ENCODE measurements around the gene CNN2. TPM values are rescaled to one million over a fixed set of nuclear protein-coding genes. Genes with fewer than 3 reads are reported as not detected.

The CNN2 gene
- total RNA-seq, 1 donor from 2014 or later = 226 TPM

DNA sequence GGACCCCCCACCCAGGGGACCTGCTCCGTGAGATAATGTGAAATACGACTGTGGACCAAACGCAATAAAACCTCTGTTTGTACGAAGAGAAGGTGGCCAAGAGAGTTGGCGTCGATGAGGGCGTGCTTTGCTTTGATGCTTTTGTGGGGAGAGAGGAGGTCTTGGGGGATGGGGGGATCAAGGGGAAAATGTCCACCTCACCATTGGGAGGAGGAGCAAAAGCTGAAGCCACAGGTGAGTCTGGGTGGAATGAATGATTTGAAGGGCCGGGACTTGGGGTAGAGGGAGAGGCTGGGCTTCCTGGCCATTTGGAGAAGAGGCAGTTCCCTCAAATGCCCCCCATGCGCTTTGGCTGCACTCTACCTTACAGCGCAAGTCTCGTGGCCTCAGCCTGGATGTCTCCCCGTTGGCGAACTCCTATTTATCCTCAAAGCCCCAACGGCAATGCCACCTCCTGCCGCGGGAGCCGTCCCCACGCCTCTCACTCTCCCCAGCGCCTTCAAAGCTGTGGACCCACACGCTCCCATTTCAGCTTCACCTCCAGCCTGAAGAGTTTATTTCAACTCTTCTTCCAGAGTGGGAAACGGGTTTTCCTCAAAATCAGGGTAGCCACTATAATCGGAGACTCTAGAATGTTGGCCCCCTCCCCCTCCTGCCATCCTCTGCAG, 12.7 kb downstream of the CNN2 start:
- Mint-ChIP-seq H3K9me3 (ENCODE audit: low read depth) (no peaks in the 10 kb centered on the region), H3K4me3 (ENCODE audit: low read depth) (no peak overlapping the region), H3K27me3 (no peaks in the 10 kb centered on the region), H3K27ac (peak overlapping the region; percentile 65), H3K36me3 (ENCODE audit: insufficient read depth) (peaks cover 16% of the 10 kb centered on the region), H3K4me1 (ENCODE audit: low read depth) (peaks cover 7% of the 10 kb centered on the region)
- TF ChIP-seq CTCF (IDR thresholded peaks at IDR 0.05; ENCODE audit: unreplicated experiment) = no peak
- no peak for DNase-seq (ENCODE audit: low spot score, unreplicated experiment)

DNA sequence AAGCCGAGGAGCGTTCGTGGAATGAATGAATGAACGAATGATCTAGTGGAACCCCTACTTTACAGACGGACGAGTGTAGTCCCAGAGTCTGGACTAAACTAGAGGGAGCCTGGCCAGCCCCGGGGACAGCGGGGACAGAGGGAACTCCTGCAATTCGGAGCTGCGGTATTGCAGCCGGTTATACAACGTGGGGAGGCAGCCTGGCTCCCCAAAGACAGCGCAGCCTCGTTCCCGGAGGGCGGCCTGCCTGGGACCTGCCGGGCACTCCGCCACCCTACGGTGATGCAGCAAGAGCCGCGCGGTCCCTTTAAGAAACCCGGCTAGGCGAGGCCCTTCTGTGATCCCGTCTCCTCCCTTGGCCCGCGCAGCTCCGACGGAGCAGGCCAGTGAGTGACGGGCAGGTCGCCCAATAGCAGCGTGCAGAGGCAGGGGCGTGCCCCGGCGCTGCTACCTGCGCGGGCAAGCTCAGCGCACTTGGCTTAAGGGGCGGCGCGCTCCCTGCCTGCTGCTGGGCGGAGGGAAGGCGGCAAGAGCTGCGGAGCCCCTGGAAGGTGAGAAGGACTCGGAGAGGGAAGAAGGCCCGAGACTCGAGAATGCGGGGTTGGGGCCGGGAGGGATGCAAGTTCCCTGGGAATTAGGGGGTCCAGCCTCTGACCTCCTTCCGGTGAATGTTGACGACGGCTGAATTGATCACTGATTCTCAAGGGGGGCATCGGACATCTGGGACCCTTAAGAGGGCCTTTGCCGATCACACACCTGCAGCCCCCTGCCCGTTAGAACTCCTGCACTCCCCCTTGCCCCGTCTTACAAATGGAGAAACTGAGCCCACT, 13.5 kb downstream of the CNN2 start, which contains the start of gene ABCA7:
Gene ABCA7, plus strand, starts transcription at position 462 of the 830 bp plus-strand sequence. CDS start 1,255 bp downstream, outside the sequence.
- TF ChIP-seq CTCF (IDR thresholded peaks at IDR 0.05; ENCODE audit: unreplicated experiment) = no peak
- Mint-ChIP-seq H3K27ac (peak within 1 kb of the TSS; percentile 95), H3K4me1 (ENCODE audit: low read depth) (peaks cover 7% of the 10 kb centered on the region), H3K27me3 (no peaks in the 10 kb centered on the region), H3K9me3 (ENCODE audit: low read depth) (no peaks in the 10 kb centered on the region), H3K36me3 (ENCODE audit: insufficient read depth) (peaks cover 16% of the 10 kb centered on the region), H3K4me3 (ENCODE audit: low read depth) (peak within 1 kb of the TSS; percentile 82)
- DNase-seq (ENCODE audit: low spot score, unreplicated experiment) = peak; percentile 100

- H3K27me3 Mint-ChIP-seq = no peaks in the 10 kb centered on the region
- H3K27ac Mint-ChIP-seq = peak overlapping the region; percentile 95
- H3K9me3 Mint-ChIP-seq (ENCODE audit: low read depth) = no peaks in the 10 kb centered on the region
- TF ChIP-seq CTCF (IDR thresholded peaks at IDR 0.05; ENCODE audit: unreplicated experiment) = no peak
- peak; percentile 73 for DNase-seq (ENCODE audit: low spot score, unreplicated experiment)
- peaks cover 7% of the 10 kb centered on the region for H3K4me1 Mint-ChIP-seq (ENCODE audit: low read depth)
- peaks cover 14% of the 10 kb centered on the region for H3K36me3 Mint-ChIP-seq (ENCODE audit: insufficient read depth)
- H3K4me3 Mint-ChIP-seq (ENCODE audit: low read depth) = peak overlapping the region; percentile 82
Measured at GRCh38 chr19:1040476-1041271, 14.3 kb downstream of the CNN2 start.

GRCh38 chr19:1041272-1041834, 14.9 kb downstream of the CNN2 start:
- Mint-ChIP-seq H3K9me3 (ENCODE audit: low read depth) (no peaks in the 10 kb centered on the region), H3K36me3 (ENCODE audit: insufficient read depth) (peaks cover 12% of the 10 kb centered on the region), H3K4me1 (ENCODE audit: low read depth) (peaks cover 7% of the 10 kb centered on the region), H3K27ac (no peak overlapping the region), H3K4me3 (ENCODE audit: low read depth) (peak overlapping the region; percentile 82), H3K27me3 (no peaks in the 10 kb centered on the region)
- DNase-seq (ENCODE audit: low spot score, unreplicated experiment) = no peak
- no peak for TF ChIP-seq CTCF (IDR thresholded peaks at IDR 0.05; ENCODE audit: unreplicated experiment)
